Body of pancreas (tissue), 4 donors: ENCODE data around the gene RBM4B. TPM values are rescaled to one million over a fixed set of nuclear protein-coding genes. Genes with fewer than 3 reads are reported as not detected.
"Not testable (repeated sequence)": the region's sequence is repeated elsewhere in the genome, so short reads cannot be mapped to it uniquely, and the experiment has no call there.

Experiments
- ATAC-seq: fragments of 150-250 bp; one replicate; pipeline ENCODE4 v1.9.1; 2016
- DNase-seq, 4 donors: peaks; one replicate each; pipeline ENCODE4 v3.0.0-alpha.2; 2019
- H3K27ac ChIP-seq, 4 donors: fragments of 200-600 bp; sonication (generic); 1 replicate in 3 of 4; 2 replicates in 1 of 4; pipeline versions ENCODE4 v1.5.1 to v1.6.1; 2016 to 2019; ENCODE audit warnings: mild to moderate bottlenecking in 1 of 4, mixed read lengths in 1 of 4, moderate library complexity in 1 of 4
- H3K27me3 ChIP-seq, 2 donors: fragments of 200-600 bp; sonication (generic); one replicate each; pipeline ENCODE4 v1.6.0; 2016; ENCODE audit warnings: mild to moderate bottlenecking in 1 of 2
- H3K36me3 ChIP-seq, 2 donors: fragments of 200-600 bp; sonication (generic); replicated peaks in 1 of 2; 2 replicates each; pipeline ENCODE4 v1.5.1; 2016; ENCODE audit warnings: low read depth in 2 of 2; ENCODE audit not compliant: insufficient read depth in 1 of 2
- H3K4me1 ChIP-seq: fragments of 200-600 bp; sonication (generic); one replicate; pipeline ENCODE4 v1.6.0; 2016
- H3K4me3 ChIP-seq, 2 donors: fragments of 200-600 bp; sonication (generic); 1 replicate in 1 of 2; 2 replicates in 1 of 2; pipeline ENCODE4 v1.5.1; 2016 to 2019
- H3K9me3 ChIP-seq, 3 donors: fragments of 200-600 bp; sonication (generic); 1 replicate in 2 of 3; 2 replicates in 1 of 3; pipeline ENCODE4 v1.5.1; 2016
- POLR2A ChIP-seq, 3 donors: fragments of 450-650 bp; IDR thresholded peaks; one replicate each; pipeline ENCODE4 v1.6.1; 2016; ENCODE audit warnings: antibody characterized with exemption in 3 of 3, mild to moderate bottlenecking in 2 of 3
- WGBS, 2 donors: methylation state at CpG; one replicate each; pipeline ENCODE4 v1.1.5; 2017; 5-methylcytosine and 5-hydroxymethylcytosine counted together
- intact Hi-C: fragments of 100-400 bp; cut with DNase I; formaldehyde crosslinking; loops from one replicate; pipeline ENCODE4 v1.15.1; 2023
- total RNA-seq, 2 donors: library from RNA; depleted of rRNA; stranded (reverse); fragments of >200 nt; gene quantifications; one replicate each; pipeline ENCODE4 v1.1.0, GENCODE V29; 2016
- TF ChIP-seq, protein P1 (sequence below), 7 experiments: fragments of 450-650 bp in 4 of 7; fragments of 200-600 bp in 3 of 7; sonication (generic) in 3 of 7; IDR thresholded peaks; one replicate each; pipeline ENCODE4 v1.5.1; 2016 to 2019; ENCODE audit warnings: antibody characterized with exemption in 7 of 7

Gene RBM4B
- total RNA-seq, 2 donors from 2014 or later: 13.2 to 22.6 TPM

DNA sequence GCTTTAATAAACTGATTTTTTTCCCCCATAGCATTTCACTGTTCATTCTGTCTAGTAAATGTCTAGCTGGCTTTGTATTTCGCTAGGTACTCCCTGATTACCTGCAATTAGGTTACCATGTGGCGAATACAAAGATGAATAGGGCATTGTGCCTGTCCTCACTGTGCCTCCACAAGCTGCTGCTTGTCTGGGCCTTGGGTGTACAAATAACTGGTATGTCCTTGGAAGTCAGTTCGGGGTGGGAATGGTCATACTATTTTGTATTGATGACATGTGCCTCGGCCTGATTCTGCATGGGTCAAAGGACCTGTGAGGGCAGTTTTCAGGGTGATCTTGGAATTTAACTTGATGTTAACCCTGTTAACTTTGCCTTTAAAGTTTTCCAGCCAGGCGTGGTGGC lies 27.8 kb downstream of the RBM4B start:
- 91% methylated on average over 5 of the region's 5 CpGs for WGBS, 2 donors
- DNase-seq (no peak), ATAC-seq (no peak)
- intact Hi-C loops: no loop called here
- Histone ChIP-seq H3K27ac (no peak overlapping the region), H3K9me3 (no peaks in the 10 kb centered on the region), H3K4me1 (peaks cover 14% of the 10 kb centered on the region), H3K27me3 (no peaks in the 10 kb centered on the region), H3K36me3 (peaks cover 0 to 16% of the 10 kb centered on the region in 2 donors), H3K4me3 (no peak overlapping the region)
- no peak for TF ChIP-seq POLR2A (IDR thresholded peaks at IDR 0.05)
- TF ChIP-seq, protein P1, sequence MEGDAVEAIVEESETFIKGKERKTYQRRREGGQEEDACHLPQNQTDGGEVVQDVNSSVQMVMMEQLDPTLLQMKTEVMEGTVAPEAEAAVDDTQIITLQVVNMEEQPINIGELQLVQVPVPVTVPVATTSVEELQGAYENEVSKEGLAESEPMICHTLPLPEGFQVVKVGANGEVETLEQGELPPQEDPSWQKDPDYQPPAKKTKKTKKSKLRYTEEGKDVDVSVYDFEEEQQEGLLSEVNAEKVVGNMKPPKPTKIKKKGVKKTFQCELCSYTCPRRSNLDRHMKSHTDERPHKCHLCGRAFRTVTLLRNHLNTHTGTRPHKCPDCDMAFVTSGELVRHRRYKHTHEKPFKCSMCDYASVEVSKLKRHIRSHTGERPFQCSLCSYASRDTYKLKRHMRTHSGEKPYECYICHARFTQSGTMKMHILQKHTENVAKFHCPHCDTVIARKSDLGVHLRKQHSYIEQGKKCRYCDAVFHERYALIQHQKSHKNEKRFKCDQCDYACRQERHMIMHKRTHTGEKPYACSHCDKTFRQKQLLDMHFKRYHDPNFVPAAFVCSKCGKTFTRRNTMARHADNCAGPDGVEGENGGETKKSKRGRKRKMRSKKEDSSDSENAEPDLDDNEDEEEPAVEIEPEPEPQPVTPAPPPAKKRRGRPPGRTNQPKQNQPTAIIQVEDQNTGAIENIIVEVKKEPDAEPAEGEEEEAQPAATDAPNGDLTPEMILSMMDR (IDR thresholded peaks at IDR 0.05): no peak

DNA sequence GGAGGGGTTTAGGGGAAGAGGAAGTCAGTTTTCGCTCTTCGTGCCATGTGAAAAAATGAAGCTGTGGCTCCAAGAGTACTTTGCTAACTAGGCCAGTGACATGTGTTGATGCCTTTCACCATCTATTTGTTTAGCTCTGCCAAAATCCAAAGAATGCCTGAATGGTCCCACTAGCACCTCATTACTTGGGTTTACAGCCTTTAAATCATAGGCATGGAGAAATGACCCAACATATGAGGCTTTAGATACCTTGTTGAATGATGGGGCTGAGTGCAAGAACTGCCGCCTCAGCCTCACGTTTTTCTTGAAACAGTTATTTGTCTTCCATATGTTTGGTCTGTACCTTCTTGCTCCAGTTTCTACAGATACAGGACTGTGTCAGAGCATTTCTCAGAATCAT lies 30.9 kb downstream of the RBM4B start:
- ATAC-seq: no peak
- 80 to 83% methylated on average over 4 of the region's 4 CpGs for WGBS, 2 donors

DNA sequence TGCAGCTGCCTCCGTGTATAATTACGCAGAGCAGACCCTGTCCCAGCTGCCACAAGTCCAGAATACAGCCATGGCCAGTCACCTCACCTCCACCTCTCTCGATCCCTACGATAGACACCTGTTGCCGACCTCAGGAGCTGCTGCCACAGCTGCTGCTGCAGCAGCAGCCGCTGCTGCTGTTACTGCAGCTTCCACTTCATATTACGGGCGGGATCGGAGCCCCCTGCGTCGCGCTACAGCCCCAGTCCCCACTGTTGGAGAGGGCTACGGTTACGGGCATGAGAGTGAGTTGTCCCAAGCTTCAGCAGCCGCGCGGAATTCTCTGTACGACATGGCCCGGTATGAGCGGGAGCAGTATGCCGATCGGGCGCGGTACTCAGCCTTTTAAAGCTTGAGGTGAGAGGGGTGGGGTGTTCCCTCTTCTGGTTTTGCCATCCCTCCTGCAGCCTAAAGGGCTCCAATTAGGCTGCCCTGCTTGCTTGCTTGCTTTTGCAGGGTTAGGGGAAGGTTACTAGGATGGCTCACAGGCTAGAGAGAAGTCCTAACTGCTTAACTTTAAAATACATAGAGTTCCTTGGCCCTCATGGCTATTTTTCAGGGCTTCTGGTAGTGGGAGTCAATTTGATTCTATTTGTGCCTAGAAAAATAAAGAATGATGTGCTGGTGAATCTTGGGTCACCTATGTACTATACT lies 33.8 kb downstream of the RBM4B start:
- Histone ChIP-seq H3K4me1 (peaks cover 68% of the 10 kb centered on the region), H3K4me3 (no peak overlapping the region), H3K27me3 (no peaks in the 10 kb centered on the region), H3K9me3 (no peaks in the 10 kb centered on the region), H3K36me3 (peaks cover 0 to 16% of the 10 kb centered on the region in 2 donors), H3K27ac (no peak overlapping the region)
- 68 to 72% methylated on average over 11 to 24 of the region's 24 CpGs for WGBS, 2 donors
- ATAC-seq (no peak), DNase-seq (no peak)
- intact Hi-C loops: no loop called here
- TF ChIP-seq, protein P1 (IDR thresholded peaks at IDR 0.05): no peak
- no peak for TF ChIP-seq POLR2A (IDR thresholded peaks at IDR 0.05)

More for the DNA sequence above, 30.9 kb downstream of the RBM4B start:
- Histone ChIP-seq H3K9me3 (no peaks in the 10 kb centered on the region), H3K4me1 (peaks cover 45% of the 10 kb centered on the region), H3K4me3 (no peak overlapping the region), H3K27ac (no peak overlapping the region), H3K36me3 (peaks cover 0 to 16% of the 10 kb centered on the region in 2 donors), H3K27me3 (no peaks in the 10 kb centered on the region)
- TF ChIP-seq, protein P1 (IDR thresholded peaks at IDR 0.05): no peak
- TF ChIP-seq POLR2A (IDR thresholded peaks at IDR 0.05): no peak
- DNase-seq: no peak
- intact Hi-C loops: no loop called here

DNA sequence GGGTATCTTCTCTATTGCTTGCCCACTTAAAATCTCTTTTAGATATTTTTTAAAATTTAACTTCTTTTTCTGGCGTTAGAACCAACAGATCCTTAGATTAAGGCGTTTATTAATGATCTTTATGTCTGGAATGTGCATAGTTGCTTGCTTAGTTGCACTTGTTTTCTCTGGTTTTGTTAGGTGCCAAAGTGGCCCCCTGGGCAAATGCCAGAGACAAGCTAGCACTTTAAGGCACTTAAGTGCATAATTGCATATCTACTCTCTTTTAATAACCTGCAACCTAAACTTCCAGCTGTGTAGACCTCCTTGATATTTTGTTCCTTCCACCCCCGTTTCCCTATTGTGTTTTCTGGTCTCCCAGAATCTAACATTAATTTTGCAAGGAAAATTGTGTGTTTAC lies 35.9 kb downstream of the RBM4B start:
- peaks cover 0 to 10% of the 10 kb centered on the region in 2 donors for H3K36me3 ChIP-seq
- DNase-seq: no peak
- no peak for ATAC-seq
- no peak overlapping the region for H3K4me3 ChIP-seq
- 25 to 26% methylated on average over 3 of the region's 3 CpGs for WGBS, 2 donors
- H3K27me3 ChIP-seq: no peaks in the 10 kb centered on the region
- TF ChIP-seq POLR2A (IDR thresholded peaks at IDR 0.05): no peak
- TF ChIP-seq, protein P1 (IDR thresholded peaks at IDR 0.05): no peak
- intact Hi-C loops: no loop called here
- H3K9me3 ChIP-seq: no peaks in the 10 kb centered on the region
- peaks cover 79% of the 10 kb centered on the region for H3K4me1 ChIP-seq
- H3K27ac ChIP-seq: no peak overlapping the region

DNA sequence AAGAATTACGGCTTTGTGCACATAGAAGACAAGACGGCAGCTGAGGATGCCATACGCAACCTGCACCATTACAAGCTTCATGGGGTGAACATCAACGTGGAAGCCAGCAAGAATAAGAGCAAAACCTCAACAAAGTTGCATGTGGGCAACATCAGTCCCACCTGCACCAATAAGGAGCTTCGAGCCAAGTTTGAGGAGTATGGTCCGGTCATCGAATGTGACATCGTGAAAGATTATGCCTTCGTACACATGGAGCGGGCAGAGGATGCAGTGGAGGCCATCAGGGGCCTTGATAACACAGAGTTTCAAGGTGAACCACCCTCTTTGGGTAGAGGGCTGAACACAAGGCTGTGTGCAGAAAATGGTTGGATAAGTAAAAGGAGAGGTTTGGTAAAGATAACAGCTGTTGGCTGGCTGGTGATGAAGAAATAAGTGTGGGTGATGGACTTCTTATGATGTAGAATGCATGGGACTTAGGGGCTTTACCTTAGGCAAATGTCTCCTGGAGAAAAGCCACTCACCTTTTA lies 37.8 kb downstream of the RBM4B start:
- DNase-seq, H3K36me3 ChIP-seq, H3K4me3 ChIP-seq, ATAC-seq, H3K27me3 ChIP-seq, H3K9me3 ChIP-seq, H3K27ac ChIP-seq, intact Hi-C loops: not testable (repeated sequence)
- peaks cover 64% of the 10 kb centered on the region for H3K4me1 ChIP-seq
- 24 to 37% methylated on average over 10 of the region's 10 CpGs for WGBS, 2 donors
